HepG2 (cell line): ENCODE results near the gene DDX43. TPM values are rescaled to one million over a fixed set of nuclear protein-coding genes. Genes with fewer than 3 reads are reported as not detected.

Source experiments
- ATAC-seq: fragments of 200-7000 bp; cut with Tn5 transposase; 3 replicates; pipeline ENCODE4 v1.9.1; 2020; ENCODE audit warnings: mild to moderate bottlenecking, moderate library complexity
- BruUV-seq: library from RNA; stranded (reverse); fragments of 400-500 nt; replicated peaks from 2 replicates; lab custom pipeline; 2021; lab: Mats Ljungman, UMichigan
- CTCF ChIA-PET: fragments of 300-600 bp; formaldehyde crosslinking; extraction: SDS; loops from one replicate; lab custom pipeline; 2021; ENCODE audit warnings: low total read pairs, inconsistent platforms, low intra/inter-chr PET ratio; lab: Yijun Ruan, JAX
- POLR2A ChIA-PET: fragments of 350-600 bp; sonication (Branson Sonifier 250); formaldehyde crosslinking; loops from one replicate; lab custom pipeline; 2020; ENCODE audit warnings: antibody characterized with exemption, inconsistent platforms; lab: Yijun Ruan, JAX
- DNase-seq: peaks from one replicate; pipeline ENCODE4 v3.0.0-alpha.2; 2015; ENCODE audit warnings: low spot score
- FAIRE-seq: peaks from 3 replicates; lab custom pipeline; 2011; peaks lifted over from hg19 to GRCh38; lab: Jason Lieb, UNC
- H2AFZ ChIP-seq: one replicate; pipeline ENCODE4 v1.6.1; 2011; ENCODE audit warnings: low read length, inconsistent platforms
- H3K27ac ChIP-seq: fragments of 300-600 bp; 3 replicates; pipeline ENCODE4 v1.8.0; 2011; ENCODE audit warnings: mixed run types, mild to moderate bottlenecking, mixed read lengths, low read length, inconsistent platforms; ENCODE audit not compliant: insufficient read depth; ENCODE audit errors: extremely low read length
- H3K27me3 ChIP-seq, 2 experiments: fragments of 200-600 bp in 1 of 2; 2 replicates in 1 of 2; 3 replicates in 1 of 2; pipeline versions ENCODE4 v1.6.0 to v1.8.0; 2011; ENCODE audit warnings: low read length in 2 of 2, mild to moderate bottlenecking in 2 of 2, moderate library complexity in 2 of 2, inconsistent platforms in 1 of 2; ENCODE audit not compliant: insufficient read depth in 2 of 2, control insufficient read depth in 1 of 2
- H3K36me3 ChIP-seq, 2 experiments: fragments of 200-600 bp in 1 of 2; replicated peaks in 1 of 2; 2 replicates in 1 of 2; 3 replicates in 1 of 2; pipeline versions ENCODE4 v1.5.1 to v1.8.0; 2011; ENCODE audit warnings: low read length in 2 of 2, inconsistent platforms in 1 of 2; ENCODE audit not compliant: insufficient read depth in 2 of 2, control insufficient read depth in 1 of 2
- H3K4me1 ChIP-seq: 2 replicates; pipeline ENCODE4 v1.5.1; 2012; ENCODE audit warnings: low read length, inconsistent platforms; ENCODE audit not compliant: insufficient read depth
- H3K4me2 ChIP-seq: 2 replicates; pipeline ENCODE4 v1.6.0; 2011; ENCODE audit warnings: low read depth, low read length, inconsistent platforms
- H3K4me3 ChIP-seq, 3 experiments: fragments of 200-600 bp in 1 of 3; sonication (generic), shearing (Covaris generic) in 1 of 3; replicated peaks in 1 of 3; 2 replicates each; pipeline ENCODE4 v1.5.1; 2011 to 2016; ENCODE audit warnings: low read length in 3 of 3, inconsistent platforms in 2 of 3, low read depth in 2 of 3, mild to moderate bottlenecking in 2 of 3, control low read depth in 1 of 3, mixed read lengths in 1 of 3; ENCODE audit not compliant: insufficient read depth in 1 of 3
- H3K79me2 ChIP-seq: one replicate; pipeline ENCODE4 v1.6.1; 2011; ENCODE audit warnings: low read length, inconsistent platforms; ENCODE audit not compliant: insufficient read depth
- H3K9ac ChIP-seq: 2 replicates; pipeline ENCODE4 v1.6.0; 2011; ENCODE audit warnings: mild to moderate bottlenecking, low read depth, low read length, inconsistent platforms; ENCODE audit not compliant: insufficient read depth
- H3K9me3 ChIP-seq: 2 replicates; pipeline ENCODE4 v1.5.1; 2012; ENCODE audit warnings: mild to moderate bottlenecking, low read length
- H4K20me1 ChIP-seq: 2 replicates; pipeline ENCODE4 v1.6.0; 2011; ENCODE audit warnings: inconsistent platforms, mild to moderate bottlenecking, low read length, moderate library complexity; ENCODE audit not compliant: insufficient read depth
- FOXP4 ChIP-seq: sonication (generic); formaldehyde crosslinking; IDR thresholded peaks from 2 replicates; pipeline ENCODE4 v1.4.0; 2020; ENCODE audit warnings: missing genetic modification reagents
- GMEB1 ChIP-seq: sonication (generic); formaldehyde crosslinking; IDR thresholded peaks from 2 replicates; pipeline ENCODE4 v1.5.1; 2020; ENCODE audit warnings: missing genetic modification reagents, mild to moderate bottlenecking, borderline replicate concordance
- NFIC ChIP-seq: IDR thresholded peaks from 2 replicates; pipeline ENCODE4 v1.6.1; 2012; ENCODE audit warnings: mild to moderate bottlenecking, low read length, inconsistent platforms
- RBM22 ChIP-seq: fragments of 200-400 bp; formaldehyde crosslinking; optimal IDR thresholded peaks from 2 replicates; pipeline ENCODE3; 2017; ENCODE audit warnings: mild to moderate bottlenecking, low read length, moderate library complexity
- SALL1 ChIP-seq: sonication (generic); formaldehyde crosslinking; IDR thresholded peaks from 2 replicates; pipeline ENCODE4 v1.8.0; 2022; ENCODE audit warnings: mild to moderate bottlenecking, missing genetic modification reagents
- SMAD9 ChIP-seq: sonication (generic); formaldehyde crosslinking; IDR thresholded peaks from 2 replicates; pipeline ENCODE4 v1.5.1; 2020; ENCODE audit warnings: mild to moderate bottlenecking, missing genetic modification reagents
- SYNCRIP ChIP-seq: fragments of 200-400 bp; formaldehyde crosslinking; IDR thresholded peaks from 2 replicates; pipeline ENCODE4 v1.6.1; 2018; ENCODE audit warnings: mild to moderate bottlenecking, low read depth, low read length; ENCODE audit not compliant: insufficient read depth
- ZBTB34 ChIP-seq: sonication (generic); formaldehyde crosslinking; IDR thresholded peaks from 2 replicates; pipeline ENCODE4 v1.8.0; 2022; ENCODE audit warnings: mild to moderate bottlenecking, missing genetic modification reagents
- ZBTB40 ChIP-seq, 2 experiments: fragments of 450-650 bp in 1 of 2; sonication (generic) in 1 of 2; formaldehyde crosslinking in 1 of 2; IDR thresholded peaks; 2 replicates each; pipeline versions ENCODE4 v1.6.1 to v1.8.0; 2016 to 2022; ENCODE audit warnings: antibody characterized with exemption in 1 of 2, mild to moderate bottlenecking in 1 of 2, missing genetic modification reagents in 1 of 2
- WGBS: methylation state at CpG from one replicate; pipeline ENCODE4 v1.1.6; 2017; ENCODE audit warnings: low lambda C conversion rate; 5-methylcytosine and 5-hydroxymethylcytosine counted together
- in situ Hi-C: cut with HindIII; loops from 2 replicates; pipeline ENCODE4 v1.10.0; 2017; ENCODE audit warnings: low pct_unique_long_range_greater_than_20kb; ENCODE audit not compliant: extremely low pct_ligation_motif_present
- intact Hi-C: fragments of 100-400 bp; cut with micrococcal nuclease; formaldehyde crosslinking; loops from one replicate; pipeline ENCODE4 v1.10.0; 2022; ENCODE audit not compliant: unreplicated experiment
- polyA plus RNA-seq, 8 experiments: library from polyadenylated mRNA; depleted of rRNA in 3 of 8; stranded (reverse) in 7 of 8; unstranded in 1 of 8; fragments of >200 nt; fragmentation: Illumina TruSeq in 4 of 8; extraction: Trizol in 4 of 8; gene quantifications; 2 replicates each; pipeline versions ENCODE4 v1.2.1 to v1.2.3, GENCODE V29; 2011 to 2016; ENCODE audit warnings: low read depth in 4 of 8, missing spikeins in 1 of 8, mixed read lengths in 1 of 8; ENCODE audit not compliant: insufficient read depth in 1 of 8
- total RNA-seq, 5 experiments: library from RNA; depleted of rRNA; stranded (reverse); fragments of >200 nt; fragmentation: Illumina TruSeq; extraction: Trizol; gene quantifications; 2 replicates each; pipeline ENCODE4 v1.2.3, GENCODE V29; 2016; ENCODE audit warnings: low read depth in 1 of 5

The DDX43 gene
- total and polyA plus RNA-seq, 2 of the 13 experiments (the other 11 are each of a cell fraction or from before 2014, with no cell fraction given) = not detected

- WGBS = 0% methylated on average over 3 of the region's 3 CpGs
- in situ Hi-C loops = no loop called here
- no TSS peak for BruUV-seq
- TF ChIP-seq SALL1 = no peak
- no peak for TF ChIP-seq FOXP4 (CRISPR knock-in tag)
- TF ChIP-seq RBM22 = no peak
- no peak for TF ChIP-seq NFIC
- TF ChIP-seq SMAD9 = no peak
- TF ChIP-seq GMEB1 (CRISPR knock-in tag) = no peak
- no peak for TF ChIP-seq ZBTB40 (IDR thresholded peaks at IDR 0.05)
- TF ChIP-seq ZBTB40 (CRISPR knock-in tag; IDR thresholded peaks at IDR 0.05) = no peak
- no peak for TF ChIP-seq ZBTB34 (CRISPR knock-in tag)
- no peak for TF ChIP-seq SYNCRIP
Measured at GRCh38 chr6:73435236-73435635, 40.6 kb downstream of the DDX43 start.

More at GRCh38 chr6:73435236-73435635, 40.6 kb downstream of the DDX43 start:
- H3K27ac ChIP-seq = no peak overlapping the region
- no peaks in the 10 kb centered on the region for H3K36me3 ChIP-seq
- no peaks in the 10 kb centered on the region; a peak in 1 of 5 replicates for H3K27me3 ChIP-seq
- DNase-seq = no peak
- no peaks in the 10 kb centered on the region for H4K20me1 ChIP-seq
- no peak overlapping the region for H3K4me2 ChIP-seq
- H3K79me2 ChIP-seq = no peaks in the 10 kb centered on the region
- ATAC-seq = no peak
- intact Hi-C loops = no loop called here
- no peaks in the 10 kb centered on the region for H3K9me3 ChIP-seq
- H3K4me3 ChIP-seq = no peak overlapping the region
- FAIRE-seq = no peak
- CTCF ChIA-PET = no interaction called here
- no peak overlapping the region for H3K9ac ChIP-seq
- no peaks in the 10 kb centered on the region for H3K4me1 ChIP-seq
- no peak overlapping the region for H2AFZ ChIP-seq
- POLR2A ChIA-PET = no interaction called here
